Fibroblast of the aortic adventitia (primary cell): Measurements from ENCODE around the gene COL18A1. TPM values are rescaled to one million over a fixed set of nuclear protein-coding genes. Genes with fewer than 3 reads are reported as not detected.
"Not testable (repeated sequence)": the region's sequence is repeated elsewhere in the genome, so short reads cannot be mapped to it uniquely, and the experiment has no call there.

Source experiments
- DNase-seq: peaks from one replicate; pipeline ENCODE4 v3.0.0-alpha.2; 2010; ENCODE audit warnings: low read depth
- H3K4me3 ChIP-seq: 2 replicates; pipeline ENCODE4 v1.5.1; 2011; ENCODE audit warnings: low read depth, mild to moderate bottlenecking, control low read depth, low read length, moderate library complexity
- total RNA-seq: library from RNA; depleted of rRNA; stranded (reverse); fragments of >200 nt; gene quantifications from 2 replicates; pipeline ENCODE4 v1.2.3, GENCODE V29; 2012; ENCODE audit warnings: low replicate concordance
- TF ChIP-seq, protein P1 (sequence below): IDR thresholded peaks from 2 replicates; pipeline ENCODE4 v1.5.1; 2011; ENCODE audit warnings: mild to moderate bottlenecking, low read length, control low read depth, inconsistent platforms; ENCODE audit not compliant: insufficient read depth

Gene COL18A1
- total RNA-seq, 1 donor = 57.9 TPM

DNA sequence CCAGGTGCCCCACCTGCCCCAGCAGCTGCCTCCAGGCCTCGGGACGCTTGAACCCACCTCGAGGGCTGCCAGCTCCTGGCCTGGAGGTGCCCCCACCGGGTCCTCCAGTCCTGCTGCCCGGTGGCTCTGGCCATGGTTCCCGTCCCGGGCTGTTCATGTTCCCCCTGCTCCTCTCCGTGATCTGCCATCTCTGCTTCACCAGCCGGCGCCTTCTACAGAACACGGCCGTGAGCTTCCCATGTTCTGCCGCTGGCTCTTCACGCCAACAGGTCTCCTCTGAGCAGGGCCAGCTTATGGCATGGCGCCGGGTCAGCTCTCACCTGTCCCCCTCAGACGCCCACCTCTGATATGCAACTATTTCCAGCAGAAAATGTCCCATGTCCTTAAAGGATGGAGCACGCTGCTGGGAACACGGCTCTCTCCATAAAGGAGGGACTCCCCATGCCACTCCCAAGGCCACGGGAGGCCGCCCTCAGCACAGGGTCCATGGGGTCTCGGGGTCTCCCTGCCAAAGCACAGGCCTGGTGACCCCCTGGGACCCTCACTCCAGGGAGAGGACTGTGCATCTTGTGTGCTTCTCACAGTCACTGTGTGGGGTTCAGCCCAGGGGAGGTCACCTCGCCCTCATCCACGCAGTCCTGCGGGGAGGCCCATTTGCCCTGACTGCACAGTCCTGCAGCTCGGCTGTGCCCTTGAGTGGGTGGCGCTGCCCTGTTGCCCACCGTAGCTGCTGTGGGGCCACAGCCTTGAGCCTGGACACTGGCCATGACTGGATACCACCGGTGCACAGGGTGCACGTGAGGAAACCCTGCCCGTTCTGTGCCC, 36.7 kb downstream of the COL18A1 start:
- no peak for DNase-seq
- TF ChIP-seq, protein P1, sequence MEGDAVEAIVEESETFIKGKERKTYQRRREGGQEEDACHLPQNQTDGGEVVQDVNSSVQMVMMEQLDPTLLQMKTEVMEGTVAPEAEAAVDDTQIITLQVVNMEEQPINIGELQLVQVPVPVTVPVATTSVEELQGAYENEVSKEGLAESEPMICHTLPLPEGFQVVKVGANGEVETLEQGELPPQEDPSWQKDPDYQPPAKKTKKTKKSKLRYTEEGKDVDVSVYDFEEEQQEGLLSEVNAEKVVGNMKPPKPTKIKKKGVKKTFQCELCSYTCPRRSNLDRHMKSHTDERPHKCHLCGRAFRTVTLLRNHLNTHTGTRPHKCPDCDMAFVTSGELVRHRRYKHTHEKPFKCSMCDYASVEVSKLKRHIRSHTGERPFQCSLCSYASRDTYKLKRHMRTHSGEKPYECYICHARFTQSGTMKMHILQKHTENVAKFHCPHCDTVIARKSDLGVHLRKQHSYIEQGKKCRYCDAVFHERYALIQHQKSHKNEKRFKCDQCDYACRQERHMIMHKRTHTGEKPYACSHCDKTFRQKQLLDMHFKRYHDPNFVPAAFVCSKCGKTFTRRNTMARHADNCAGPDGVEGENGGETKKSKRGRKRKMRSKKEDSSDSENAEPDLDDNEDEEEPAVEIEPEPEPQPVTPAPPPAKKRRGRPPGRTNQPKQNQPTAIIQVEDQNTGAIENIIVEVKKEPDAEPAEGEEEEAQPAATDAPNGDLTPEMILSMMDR = no peak
- no peak overlapping the region for H3K4me3 ChIP-seq

DNA sequence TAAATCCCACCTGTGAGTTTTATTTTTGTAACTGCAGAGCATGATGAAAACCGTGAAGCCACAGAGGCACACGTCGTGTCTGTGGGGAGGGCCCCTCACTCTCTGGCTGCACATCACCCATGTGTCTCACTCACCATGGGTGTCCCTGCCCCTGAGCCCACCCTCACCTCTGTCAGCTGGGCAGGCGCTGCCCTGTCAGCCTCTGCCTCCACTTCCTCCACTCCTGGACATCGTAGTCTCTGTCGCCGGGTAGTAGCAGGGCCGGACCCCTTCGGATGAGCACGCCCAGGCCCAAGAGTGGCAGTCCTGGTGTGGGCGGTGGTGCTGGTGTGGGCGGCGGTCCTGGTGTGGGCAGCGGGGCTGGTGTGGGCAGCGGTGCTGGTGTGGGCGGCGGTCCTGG, 37.3 kb downstream of the COL18A1 start:
- no peak for DNase-seq
- TF ChIP-seq, protein P1 = no peak
- no peak overlapping the region for H3K4me3 ChIP-seq

DNA sequence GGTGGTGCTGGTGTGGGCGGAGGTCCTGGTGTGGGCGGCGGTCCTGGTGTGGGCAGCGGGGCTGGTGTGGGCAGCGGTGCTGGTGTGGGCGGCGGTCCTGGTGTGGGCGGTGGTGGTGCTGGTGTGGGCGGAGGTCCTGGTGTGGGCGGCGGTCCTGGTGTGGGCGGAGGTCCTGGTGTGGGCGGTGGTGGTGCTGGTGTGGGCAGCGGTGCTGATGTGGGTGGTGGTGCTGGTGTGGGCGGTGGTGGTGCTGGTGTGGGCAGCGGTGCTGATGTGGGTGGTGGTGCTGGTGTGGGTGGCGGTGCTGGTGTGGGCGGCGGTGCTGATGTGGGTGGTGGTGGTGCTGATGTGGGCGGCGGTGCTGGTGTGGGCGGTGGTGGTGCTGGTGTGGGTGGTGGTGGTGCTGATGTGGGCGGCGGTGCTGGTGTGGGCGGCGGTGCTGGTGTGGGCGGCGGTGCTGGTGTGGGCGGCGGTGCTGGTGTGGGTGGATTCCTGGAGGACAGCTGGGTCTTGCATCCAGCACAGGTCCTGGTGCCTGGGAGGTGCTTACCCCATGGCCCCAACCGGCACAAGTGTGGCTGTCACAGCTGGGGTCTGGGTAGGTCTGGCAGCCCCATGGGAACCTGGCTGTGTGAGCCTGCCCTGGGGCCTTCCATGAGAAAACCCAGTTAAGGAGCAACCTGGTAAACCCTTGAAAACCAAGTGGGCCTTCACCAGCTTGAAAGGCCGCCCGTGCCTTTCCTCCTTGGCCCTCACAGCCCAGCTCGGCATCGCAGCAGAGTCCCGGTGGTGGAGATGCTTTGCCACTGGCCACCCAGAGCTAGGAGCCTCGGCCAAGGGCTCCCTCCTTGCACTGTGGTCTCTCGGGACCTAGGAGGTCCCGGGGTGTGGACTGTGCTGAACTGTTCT, 38.0 kb downstream of the COL18A1 start:
- H3K4me3 ChIP-seq, DNase-seq: not testable (repeated sequence)

DNA sequence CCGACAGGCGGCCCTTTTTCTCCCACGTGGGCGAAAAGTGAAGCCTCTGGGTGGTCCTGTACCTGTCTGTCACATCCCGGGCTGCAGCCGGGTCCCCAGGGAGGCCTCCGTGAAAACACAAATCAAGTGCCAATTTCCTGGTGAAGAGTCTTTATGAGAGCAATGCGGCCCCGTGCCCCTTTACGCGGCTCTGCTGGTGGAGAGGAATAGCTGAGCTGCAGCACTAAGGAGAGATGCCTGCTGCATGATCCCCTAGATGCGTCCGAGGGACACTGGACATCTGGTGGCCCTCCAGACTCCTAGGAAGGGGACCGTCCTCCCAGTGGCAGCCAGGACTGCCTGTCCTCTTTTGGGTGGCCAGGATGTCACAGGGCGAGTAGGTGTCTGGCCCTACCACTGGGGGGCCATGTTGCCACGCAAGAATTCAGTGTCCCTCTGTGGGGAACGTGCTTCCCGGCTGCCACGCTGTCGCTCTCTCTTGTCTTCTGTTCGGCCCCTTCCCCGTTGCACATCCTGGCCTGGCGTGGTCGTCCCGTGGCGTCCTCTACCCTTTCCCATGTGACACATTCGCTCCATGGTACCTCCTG, 38.7 kb downstream of the COL18A1 start:
- H3K4me3 ChIP-seq = no peak overlapping the region
- TF ChIP-seq, protein P1 = peak; percentile 10
- DNase-seq = no peak

DNA sequence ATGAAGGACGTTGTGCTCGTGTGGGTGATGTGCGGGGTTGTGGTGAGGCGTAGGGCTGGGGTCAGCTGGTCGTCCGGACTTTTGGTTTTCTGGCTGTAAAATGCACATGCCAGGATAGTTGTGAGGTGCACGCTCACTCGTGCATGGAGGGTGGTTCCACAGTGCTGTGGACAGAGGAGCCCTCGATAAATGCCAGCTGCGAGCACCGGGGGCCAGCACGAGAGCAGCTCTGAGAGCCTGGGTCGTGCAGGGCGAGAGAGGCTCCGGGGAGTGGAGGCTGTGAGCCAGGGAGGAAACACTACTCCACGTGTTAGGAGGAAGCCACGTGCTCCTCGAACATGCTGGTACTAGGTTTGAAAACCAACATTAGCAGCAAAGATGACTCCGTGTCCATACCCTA, 39.4 kb downstream of the COL18A1 start:
- DNase-seq = no peak
- TF ChIP-seq, protein P1 = no peak
- no peak overlapping the region for H3K4me3 ChIP-seq

DNA sequence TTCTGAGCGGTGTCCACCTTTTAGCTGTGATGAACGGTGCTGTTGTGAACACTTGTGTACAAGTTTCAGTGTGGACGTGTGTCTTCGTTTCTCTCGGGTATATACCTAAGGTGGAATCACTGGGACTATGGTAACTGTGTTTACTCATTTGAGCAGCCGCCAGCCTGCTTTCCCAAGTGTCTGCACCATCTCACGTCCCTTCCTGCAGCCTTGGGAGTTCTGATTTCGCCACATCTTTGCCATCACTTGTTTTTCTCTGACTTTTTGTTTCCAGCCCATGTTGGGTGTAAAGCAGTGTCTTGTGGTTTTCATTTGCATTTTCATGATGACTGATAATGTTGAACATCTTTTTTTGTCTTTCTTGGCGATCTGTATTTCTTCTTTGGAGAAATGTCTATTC, 40.4 kb downstream of the COL18A1 start:
- TF ChIP-seq, protein P1 = no peak
- DNase-seq = no peak

DNA sequence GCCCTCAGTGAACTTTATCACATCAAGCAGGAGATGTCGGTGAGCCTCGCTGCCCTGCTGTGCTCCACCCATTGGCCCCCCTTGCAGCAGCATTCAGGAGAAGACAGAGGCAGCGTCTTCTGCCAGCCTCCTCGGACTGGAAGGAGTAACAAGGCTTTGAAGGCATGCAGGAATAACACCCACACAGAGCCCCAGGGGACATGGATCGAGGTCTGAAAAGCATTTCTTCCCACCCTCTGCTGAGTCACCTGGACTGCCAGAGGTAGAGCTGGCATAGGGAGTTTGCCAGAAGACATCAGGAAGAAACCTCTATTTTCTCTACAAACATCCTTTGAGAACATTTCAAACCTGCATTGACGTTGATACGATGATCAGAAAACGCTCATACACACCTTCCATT, 42.9 kb downstream of the COL18A1 start:
- DNase-seq = peak; percentile 14
- TF ChIP-seq, protein P1 = no peak
- no peak overlapping the region for H3K4me3 ChIP-seq

More for the DNA sequence above, 40.4 kb downstream of the COL18A1 start:
- no peak overlapping the region for H3K4me3 ChIP-seq
